GM19438 (cell line): Measurements from ENCODE around the gene ADAD1.

Experiments
- ATAC-seq: cut with Tn5 transposase; IDR thresholded peaks from one replicate; pipeline ENCODE4 v1.9.1; 2021; ENCODE audit warnings: low read depth; ENCODE audit not compliant: unreplicated experiment

The ADAD1 gene

GRCh38 chr4:122453384-122453995, 74.7 kb downstream of the ADAD1 start:
- no peak for ATAC-seq

- no peak for ATAC-seq
Measured at GRCh38 chr4:122456231-122457116, 77.7 kb downstream of the ADAD1 start, which contains the start of gene IL2. Gene IL2, minus strand, starts transcription at chr4:122456725. Its CDS starts 285 bp downstream, at chr4:122456440.

- ATAC-seq, result no peak
Measured at GRCh38 chr4:122458625-122459024, 79.8 kb downstream of the ADAD1 start.

- no peak for ATAC-seq
Measured at GRCh38 chr4:122469457-122469856, 90.6 kb downstream of the ADAD1 start.

GRCh38 chr4:122475233-122475632, 96.4 kb downstream of the ADAD1 start:
- ATAC-seq, result no peak

GRCh38 chr4:122476126-122476525, 97.3 kb downstream of the ADAD1 start:
- no peak for ATAC-seq

GRCh38 chr4:122476745-122477144, 97.9 kb downstream of the ADAD1 start:
- no peak for ATAC-seq
